GM11168 (cell line): ENCODE measurements around the gene ACP2.

Source experiments
- in situ Hi-C: fragments of 300-500 bp; cut with MboI; formaldehyde crosslinking; loops from one replicate; pipeline ENCODE4 v1.12.0; 2022; ENCODE audit warnings: low sequenced_read_pairs; ENCODE audit not compliant: unreplicated experiment

Gene ACP2, protein sequence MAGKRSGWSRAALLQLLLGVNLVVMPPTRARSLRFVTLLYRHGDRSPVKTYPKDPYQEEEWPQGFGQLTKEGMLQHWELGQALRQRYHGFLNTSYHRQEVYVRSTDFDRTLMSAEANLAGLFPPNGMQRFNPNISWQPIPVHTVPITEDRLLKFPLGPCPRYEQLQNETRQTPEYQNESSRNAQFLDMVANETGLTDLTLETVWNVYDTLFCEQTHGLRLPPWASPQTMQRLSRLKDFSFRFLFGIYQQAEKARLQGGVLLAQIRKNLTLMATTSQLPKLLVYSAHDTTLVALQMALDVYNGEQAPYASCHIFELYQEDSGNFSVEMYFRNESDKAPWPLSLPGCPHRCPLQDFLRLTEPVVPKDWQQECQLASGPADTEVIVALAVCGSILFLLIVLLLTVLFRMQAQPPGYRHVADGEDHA

DNA sequence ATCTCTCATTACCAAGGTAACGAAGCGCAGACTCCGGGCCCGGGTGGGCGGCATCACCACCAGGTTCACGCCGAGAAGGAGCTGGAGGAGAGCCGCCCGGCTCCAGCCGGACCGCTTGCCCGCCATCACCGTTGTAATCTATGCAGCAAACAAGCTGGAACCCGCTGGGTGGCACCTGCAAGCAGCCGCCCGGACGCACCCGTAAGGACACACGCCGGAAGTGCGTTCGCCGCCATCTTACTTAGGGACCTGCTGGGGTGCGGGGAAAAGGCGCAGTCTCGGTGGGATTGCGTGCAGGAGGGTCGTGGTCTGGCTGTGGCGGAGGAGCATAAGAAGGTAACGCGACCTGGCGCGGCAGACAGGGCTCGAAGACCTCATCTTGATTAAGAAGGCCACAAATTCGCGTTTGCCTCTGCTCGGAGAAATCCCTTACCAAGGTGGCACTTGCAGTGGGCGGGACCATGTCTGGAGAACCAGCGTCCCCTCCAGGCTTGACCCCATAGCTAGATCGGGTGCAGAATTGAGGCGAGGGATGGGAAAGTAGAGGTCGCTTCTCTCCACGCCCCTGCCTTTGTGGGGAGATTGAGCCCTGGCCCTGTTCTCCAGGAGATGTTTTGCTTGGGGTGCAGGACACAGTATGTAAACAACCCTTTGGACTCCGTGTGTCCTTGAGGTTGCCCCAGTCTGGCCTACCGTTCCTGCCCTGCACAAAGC, at the start of gene ACP2:
TSS of gene ACP2 (minus strand) at position 151 of the 714 bp plus-strand sequence. CDS start at position 126, 25 bp downstream.
- in situ Hi-C loops = no loop called here

DNA sequence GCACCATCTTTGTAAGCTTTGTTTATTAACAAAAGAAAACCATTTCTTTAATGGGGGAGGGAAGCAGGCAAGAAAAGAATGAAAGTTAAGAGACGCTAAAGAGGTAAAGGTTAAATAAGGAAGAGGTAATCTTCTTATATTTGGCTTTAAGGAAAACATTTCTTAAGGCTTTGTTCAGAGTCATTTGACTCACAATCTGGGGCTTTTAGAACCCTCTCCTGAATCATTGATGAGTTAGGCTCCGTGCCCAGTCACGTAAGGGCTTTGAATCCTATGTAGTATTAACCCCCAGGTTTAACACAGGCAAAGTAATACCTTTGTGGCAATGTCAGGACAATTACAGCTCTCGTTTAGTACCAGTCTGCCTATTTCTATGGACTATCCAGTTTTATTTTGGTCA, 47.4 kb upstream of the ACP2 start:
- in situ Hi-C loops = no loop called here

DNA sequence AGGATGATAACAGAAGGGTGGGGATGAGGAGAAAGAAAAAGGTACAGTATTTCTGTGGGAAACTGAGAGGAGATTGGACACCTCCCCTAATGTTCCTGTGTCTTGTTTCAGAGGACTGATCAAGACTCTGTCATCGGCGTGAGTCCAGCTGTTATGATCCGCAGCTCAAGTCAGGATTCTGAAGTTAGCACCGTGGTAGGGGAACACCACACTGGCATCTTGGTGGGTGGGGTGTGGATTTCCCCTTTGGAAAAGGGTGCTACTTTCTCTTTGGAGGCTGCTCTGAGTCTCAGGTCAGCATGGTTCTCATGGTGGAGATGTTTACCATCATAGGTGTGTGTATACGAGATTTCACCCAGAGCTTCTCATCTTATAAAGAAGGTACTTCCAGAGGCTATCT, 46.8 kb upstream of the ACP2 start:
- in situ Hi-C loops = no loop called here

DNA sequence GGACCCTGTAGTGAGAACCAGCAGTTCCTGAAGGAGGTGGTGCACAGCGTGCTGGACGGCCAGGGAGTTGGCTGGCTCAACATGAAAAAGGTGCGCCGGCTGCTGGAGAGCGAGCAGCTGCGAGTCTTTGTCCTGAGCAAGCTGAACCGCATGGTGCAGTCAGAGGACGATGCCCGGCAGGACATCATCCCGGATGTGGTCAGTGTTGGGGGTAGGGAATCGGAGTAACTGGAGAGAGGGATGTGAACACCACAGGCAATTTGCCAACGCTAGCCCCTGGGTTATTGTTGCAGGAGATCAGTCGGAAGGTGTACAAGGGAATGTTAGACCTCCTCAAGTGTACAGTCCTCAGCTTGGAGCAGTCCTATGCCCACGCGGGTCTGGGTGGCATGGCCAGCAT, 41.2 kb upstream of the ACP2 start:
- in situ Hi-C loops = no loop called here

DNA sequence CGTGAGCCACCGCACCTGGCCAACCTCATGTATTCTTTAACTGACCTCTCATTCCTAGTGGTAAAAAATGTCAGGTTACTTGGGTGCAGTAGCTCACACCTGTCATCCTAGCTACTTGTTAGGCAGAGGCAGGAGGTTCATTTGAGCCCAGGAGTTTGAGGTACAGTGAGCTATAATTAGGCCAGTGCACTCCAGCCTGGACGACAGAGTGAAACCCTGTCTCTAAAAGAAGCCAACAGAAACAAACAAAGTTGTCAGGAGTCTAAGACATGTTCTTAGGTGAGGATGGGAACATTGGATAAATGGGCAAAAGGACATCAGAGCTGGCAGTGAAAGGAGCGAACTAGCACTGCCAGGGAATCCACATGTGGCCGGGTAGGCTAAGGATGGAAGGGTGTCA, 39.5 kb upstream of the ACP2 start:
- in situ Hi-C loops = no loop called here

DNA sequence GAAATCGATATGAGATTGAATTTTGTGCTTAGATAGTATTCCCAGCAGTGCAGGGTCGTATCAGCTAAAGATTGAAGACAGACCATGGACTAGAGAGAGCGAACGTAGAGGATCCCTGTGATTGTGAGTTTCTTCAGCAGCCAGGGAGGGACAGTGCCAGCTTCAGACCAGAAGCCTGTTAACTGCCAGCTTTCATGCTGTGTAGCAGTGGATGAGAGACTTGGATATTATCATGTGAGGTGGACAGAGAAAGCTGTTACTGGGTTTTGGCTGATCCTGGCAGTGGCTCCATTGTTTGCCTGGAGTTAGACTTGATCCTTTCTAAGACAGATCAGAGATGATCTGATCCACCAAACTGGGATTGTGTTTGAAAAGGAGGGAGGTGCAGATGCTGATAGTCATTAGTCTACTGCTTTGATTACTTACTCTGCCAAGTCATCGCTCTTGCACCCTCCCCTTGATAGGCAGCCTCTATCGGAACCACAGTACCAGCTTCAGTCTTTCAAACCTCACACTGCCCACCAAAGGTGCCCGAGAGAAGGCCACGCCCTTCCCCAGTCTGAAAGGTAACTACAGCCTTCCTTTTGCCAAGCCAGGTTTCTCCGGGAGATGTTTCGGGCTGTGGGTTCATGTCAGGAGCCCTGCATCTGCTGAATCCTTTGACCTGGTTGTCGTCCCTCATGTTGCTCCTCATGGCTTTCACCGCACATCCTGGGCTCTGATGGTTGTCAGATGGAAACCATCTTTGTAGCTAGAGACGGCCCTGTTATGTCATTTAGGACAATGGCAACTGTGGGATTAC, 37.6 kb upstream of the ACP2 start:
- in situ Hi-C loops = no loop called here

DNA sequence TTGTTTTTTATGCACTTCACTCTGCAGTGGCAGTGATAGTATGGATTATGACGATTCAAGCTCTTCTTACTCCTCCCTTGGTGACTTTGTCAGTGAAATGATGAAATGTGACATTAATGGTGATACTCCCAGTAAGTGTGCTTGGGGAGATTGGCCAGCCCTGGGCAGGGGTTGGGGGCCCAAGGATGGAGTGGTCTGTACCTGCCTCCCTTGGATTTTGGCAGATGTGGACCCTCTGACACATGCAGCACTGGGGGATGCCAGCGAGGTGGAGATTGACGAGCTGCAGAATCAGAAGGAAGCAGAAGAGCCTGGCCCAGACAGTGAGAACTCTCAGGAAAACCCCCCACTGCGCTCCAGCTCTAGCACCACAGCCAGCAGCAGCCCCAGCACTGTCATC, 35.5 kb upstream of the ACP2 start:
- in situ Hi-C loops = no loop called here

DNA sequence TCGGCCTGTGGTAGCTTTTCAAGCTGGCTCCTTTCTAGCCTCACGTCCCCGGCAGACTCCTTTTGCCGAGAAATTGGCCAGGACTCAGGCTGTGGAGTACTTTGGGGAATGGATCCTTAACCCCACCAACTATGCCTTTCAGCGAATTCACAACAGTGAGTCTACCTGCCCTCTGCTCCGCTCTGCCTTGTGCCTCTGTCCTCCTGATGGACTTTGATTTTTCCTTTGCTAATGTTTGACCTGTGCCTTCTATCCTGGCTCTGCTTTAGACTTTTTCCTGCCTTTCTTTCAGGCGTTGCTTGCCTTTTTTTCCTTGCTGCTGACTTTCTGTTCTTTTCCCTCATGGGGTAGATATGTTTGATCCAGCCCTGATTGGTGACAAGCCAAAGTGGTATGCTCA, 33.8 kb upstream of the ACP2 start:
- in situ Hi-C loops = no loop called here

DNA sequence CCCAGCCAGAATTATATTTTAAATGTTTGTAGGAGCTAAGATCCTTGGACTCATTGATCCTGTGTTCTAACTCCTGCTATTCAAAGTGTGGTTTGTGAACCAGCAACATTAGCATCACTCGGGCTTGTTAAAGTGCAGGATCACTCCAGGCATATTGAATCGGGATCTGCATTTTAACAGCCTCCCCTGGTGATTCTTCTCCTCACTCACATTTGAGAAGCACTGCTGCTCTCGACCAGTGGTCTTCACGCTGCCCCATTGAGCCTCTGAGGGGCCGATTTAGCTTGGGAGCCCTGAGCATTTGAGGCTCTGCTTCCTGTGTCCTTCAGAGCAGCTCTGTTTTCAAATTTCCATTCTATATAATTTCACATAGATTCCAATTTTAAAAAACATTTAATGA, 32.2 kb upstream of the ACP2 start:
- in situ Hi-C loops = no loop called here

DNA sequence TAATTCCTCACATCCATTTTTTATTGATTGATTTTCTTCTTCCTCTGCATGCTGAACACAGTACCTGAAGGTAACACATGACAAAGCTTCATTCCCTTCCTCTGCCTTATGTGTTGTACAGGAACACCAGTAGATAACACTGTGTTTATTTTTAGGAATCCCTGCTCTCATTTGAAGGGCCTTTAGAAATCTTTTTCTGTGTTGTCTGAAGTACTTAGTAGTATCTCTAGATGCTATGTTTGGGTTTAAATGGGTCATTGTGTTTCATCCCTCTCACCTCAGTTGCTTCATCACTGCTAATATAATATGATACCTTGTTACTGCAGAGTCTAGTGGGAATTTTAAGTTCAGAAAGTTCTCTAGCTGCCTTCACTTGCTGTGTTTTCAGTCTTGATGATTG, 31.5 kb upstream of the ACP2 start:
- in situ Hi-C loops = no loop called here

DNA sequence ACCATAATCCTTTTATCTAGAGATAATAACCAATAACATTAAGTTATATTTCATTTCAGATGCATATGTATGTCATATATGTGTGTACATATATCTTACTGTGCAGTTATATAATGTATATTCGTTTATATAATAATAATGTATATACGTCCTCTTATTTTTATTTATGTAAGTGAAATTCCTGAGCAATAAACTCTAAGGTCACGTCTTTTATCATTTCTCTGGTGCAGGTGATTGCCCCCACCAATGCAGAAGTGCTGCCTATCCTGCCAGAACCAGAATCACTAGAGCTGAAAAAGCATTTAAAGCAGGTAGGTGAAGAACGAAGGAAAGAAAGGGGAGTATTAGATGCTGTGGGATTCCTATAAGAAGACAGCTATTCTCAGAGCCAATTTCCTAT, 30.2 kb upstream of the ACP2 start:
- in situ Hi-C loops = no loop called here

DNA sequence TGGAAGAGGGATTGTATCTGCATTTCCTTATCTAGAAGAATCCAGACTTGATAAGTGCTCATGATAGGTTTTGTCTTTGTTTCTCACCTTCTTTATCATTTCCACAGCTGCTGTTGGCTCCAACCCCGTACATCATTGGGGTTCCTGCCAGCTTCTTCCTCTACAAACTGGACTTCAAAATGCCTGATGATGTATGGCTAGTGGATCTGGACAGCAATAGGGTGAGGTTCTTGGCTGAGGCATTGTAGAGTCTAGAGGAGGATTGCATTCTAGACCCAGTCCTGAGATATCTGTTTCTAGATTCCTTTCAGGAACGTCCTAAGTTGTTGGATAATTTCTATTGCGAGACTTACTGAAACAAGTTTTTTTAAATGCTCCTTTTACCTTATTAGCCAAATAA, 29.4 kb upstream of the ACP2 start:
- in situ Hi-C loops = no loop called here

DNA sequence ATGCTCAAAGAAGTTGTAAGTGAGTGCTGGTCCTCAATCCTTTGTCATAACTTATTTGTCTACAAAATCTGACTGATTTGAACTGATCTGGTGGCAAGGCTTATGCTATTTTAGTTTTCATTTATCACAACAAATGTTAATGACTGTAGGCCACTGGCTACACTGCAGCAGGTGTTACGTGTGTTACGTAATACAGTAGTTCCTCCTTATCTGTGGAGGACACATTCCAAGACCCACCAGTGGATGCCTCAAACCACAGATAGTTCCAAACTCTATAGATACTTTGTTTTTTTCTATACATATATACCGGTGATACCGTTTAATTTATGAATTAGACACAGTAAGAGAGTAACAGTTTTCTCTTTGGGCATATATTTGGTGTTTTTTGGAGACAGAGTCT, 28.3 kb upstream of the ACP2 start:
- in situ Hi-C loops = no loop called here

DNA sequence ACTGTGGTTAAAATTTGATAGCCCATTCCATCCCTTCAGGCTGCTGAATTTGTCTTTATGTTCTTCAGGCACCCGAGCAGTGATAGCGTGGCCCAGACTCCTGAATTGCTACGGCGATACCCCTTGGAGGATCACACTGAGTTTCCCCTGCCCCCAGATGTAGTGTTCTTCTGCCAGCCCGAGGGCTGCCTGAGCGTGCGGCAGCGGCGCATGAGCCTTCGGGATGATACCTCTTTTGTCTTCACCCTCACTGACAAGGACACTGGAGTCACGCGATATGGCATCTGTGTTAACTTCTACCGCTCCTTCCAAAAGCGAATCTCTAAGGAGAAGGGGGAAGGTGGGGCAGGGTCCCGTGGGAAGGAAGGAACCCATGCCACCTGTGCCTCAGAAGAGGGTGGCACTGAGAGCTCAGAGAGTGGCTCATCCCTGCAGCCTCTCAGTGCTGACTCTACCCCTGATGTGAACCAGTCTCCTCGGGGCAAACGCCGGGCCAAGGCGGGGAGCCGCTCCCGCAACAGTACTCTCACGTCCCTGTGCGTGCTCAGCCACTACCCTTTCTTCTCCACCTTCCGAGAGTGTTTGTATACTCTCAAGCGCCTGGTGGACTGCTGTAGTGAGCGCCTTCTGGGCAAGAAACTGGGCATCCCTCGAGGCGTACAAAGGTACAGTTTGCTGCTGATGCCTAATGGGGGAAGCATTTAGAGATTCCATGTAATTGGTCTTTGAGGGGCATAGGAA, 26.1 kb upstream of the ACP2 start:
- in situ Hi-C loops = no loop called here

DNA sequence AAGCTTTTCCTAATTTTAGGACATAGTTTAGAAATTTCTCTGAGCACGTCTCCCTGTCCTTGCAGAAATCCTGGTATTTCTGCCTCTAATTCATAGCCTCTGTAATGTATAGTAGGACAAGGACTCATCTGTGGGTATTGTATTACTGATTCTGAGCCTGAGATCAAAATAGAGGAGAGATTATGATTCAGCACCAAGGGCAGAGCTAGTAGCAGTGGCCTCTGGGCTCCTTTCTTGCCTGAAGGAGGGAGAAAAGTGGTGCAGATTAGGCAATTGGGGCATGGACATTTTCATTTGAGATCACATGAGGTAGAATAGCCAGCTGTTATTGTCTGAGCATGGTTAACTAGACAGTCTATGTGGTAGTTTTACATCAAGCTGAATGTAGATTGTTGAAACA, 24.1 kb upstream of the ACP2 start:
- in situ Hi-C loops = no loop called here

DNA sequence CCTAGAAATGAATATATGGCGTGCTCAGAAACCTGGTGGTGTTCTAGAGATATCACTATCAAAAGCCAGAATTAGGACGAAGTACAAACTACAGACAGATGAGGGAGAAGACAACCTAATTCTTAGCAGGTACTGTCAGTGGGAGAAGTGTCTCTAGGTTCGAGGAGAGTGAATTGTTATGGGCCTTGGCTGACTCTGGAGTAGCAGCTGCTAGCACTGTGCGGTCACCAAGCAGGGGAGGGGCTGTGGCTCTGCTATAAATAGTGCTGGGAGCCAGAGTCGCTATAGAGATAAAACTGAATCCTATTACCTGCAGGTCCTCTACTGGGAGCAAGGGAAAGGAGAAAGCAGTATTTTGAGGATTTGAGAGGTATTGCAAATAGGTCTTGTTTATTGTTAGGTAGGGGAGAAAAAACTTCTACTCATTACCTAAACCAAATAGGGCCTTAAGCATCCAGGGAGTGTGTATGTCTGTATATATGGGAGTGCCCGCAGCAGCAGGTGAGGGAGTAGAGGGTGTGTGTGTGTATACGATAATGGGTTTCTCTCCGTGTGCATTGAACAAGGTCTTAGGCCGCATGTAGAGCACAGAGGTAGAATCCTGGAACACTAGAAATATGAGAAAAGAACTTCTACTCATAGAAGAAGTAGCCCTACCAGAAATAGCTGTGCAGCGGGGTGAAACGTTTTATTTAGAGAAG, 23.5 kb upstream of the ACP2 start:
- in situ Hi-C loops = no loop called here

DNA sequence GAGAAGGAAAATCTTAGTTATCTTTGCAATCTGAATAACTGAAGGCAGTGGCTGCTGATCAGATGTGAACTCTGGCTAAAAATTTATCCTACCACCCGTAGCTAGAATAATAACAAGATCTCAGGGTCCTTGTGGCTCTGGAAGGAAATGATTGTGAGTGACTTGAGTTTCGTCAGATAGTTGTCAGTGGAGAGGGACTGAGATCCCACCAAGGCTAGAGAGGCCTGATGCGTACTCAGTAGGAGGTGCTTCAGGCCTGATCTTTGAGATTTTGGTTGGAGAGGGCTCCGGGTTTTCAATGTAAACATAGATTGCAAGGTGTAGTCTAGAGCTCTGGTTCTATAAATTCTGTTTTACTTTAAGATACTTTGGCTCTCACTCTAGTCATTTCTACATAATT, 22.7 kb upstream of the ACP2 start:
- in situ Hi-C loops = no loop called here

DNA sequence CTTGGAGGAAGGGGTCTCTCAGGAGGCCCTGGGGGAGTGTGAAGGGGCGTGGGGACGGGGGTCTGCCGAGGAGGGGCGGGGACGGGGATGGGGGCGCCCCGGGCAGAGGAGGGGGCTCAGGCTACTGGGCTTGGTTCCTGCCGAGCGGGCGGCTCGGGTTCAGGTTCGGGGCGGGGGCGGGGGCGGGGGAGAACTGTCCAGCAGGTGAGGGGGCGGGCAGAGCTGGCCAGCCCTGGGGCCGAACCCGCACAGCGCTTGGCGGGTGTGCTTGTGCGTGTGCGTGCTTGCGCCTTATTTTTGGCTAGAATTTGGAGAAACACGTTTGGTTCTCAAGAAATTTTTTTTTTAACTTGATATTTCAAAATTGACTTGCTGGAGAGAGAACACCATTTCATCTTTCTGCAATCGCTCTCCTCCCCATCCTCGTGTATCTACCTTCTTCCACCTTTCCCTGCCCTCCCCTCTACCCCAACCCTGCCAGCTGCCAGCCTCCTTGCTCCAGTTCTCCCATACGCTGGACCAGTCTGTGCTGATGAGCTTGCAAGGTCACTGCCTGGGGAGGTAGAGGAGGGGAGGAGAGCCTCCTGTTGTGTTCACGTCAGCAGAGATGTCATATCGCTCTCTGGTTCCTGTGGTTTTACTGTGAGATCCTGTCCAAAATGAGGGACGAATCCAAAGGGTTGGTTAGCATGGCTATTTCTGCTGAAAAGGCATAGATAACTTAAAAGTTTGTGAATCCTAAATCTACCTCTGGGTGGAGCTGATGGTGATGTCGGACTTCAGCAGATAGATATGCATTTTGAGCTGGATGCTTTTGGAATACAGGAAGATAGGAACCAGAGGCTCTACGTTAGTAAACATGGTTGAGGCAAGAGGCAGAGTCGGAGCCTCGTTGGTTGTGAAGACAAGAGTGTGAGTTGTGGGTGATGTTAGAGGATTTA, 22.0 kb upstream of the ACP2 start:
- in situ Hi-C loops = no loop called here

DNA sequence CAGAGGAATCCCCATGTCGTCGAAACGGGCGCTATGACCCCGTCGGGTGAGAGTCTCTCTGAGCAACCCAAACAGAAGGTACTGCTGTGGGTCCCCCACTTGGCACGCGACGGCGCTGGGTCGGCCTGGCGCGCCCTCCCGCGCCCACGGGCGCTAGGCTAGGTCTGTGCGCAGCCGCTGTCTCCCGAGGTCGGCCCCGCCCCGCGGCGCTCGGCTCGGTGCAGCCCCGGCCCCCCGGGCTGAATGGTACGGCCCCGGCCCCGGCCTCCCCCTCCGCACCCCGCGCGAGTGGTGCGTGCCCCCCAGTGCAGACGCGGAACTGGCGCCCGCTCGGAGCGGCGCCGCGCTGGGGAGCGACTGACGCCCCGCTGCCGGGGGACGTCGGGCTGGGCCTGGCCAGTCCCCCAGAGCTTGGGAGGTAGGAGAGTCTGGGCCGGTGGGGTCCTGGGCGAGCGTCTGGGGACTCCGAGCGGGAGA, 21.3 kb upstream of the ACP2 start, which contains the start of gene MADD:
TSS of gene MADD (plus strand) at position 305 of the 477 bp plus-strand sequence.
- in situ Hi-C loops = no loop called here
